ENCODE results near the gene ADCY3. TPM values are rescaled to one million over a fixed set of nuclear protein-coding genes. Genes with fewer than 3 reads are reported as not detected.

The ADCY3 gene
- total RNA-seq, 2 donors from 2014 or later, result 25.2 to 33.7 TPM

DNA sequence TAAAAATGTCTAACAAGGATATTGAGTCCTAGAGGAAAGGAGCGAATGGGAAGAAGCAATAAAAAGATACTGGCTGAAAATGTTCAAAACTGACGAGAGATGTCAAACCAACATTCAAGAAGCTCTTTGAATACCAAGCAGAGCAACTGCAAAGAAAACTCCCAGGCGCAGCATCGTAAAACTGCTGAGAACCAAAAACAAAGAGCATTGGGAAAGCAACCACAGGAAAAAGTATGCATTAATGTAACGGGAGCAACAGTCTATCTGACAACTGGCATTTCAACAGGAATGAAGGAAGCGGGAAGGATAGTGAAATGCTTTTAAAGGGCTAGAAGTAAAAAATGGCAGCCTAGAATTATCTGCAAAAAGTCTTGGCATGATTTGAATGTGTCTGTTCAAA is 53.1 kb downstream of the ADCY3 start:
- Histone ChIP-seq H3K36me3 (no peaks in the 10 kb centered on the region), H3K9ac (ENCODE audit: low read depth in 2 of 2, low read length in 2 of 2) (no peak overlapping the region), H3K27ac (no peak overlapping the region), H3K27me3 (no peaks in the 10 kb centered on the region), H3K9me3 (no peaks in the 10 kb centered on the region), H3K4me3 (no peak overlapping the region), H3K4me1 (no peaks in the 10 kb centered on the region)
- no peak for TF ChIP-seq CTCF (IDR thresholded peaks at IDR 0.05)
- intact Hi-C loops (cut with DNase I), result no loop called here
- DNase-seq, result no peak

DNA sequence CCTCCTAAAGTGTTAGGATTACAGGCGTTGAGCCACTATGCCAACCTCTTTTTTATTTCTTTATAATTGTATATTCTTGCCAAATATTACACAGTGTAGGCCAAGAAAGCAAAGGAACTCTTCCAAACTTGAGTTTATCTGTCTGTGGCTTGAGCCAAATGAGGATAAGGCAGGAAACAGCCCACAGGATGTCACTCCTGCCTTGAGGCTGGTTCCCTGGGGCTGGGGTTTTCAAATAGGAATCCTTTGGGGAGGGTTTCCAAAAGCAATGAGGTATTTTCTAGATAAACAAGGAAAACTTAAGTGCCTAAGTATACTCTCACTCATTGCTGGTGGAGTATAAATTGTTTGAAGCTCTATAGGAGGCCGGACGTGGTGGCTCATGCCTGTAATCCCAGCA is 56.4 kb downstream of the ADCY3 start:
- Histone ChIP-seq H3K4me3 (no peak overlapping the region), H3K27me3 (no peaks in the 10 kb centered on the region), H3K9me3 (no peaks in the 10 kb centered on the region), H3K9ac (ENCODE audit: low read depth in 2 of 2, low read length in 2 of 2) (no peak overlapping the region), H3K4me1 (no peaks in the 10 kb centered on the region), H3K27ac (no peak overlapping the region), H3K36me3 (no peaks in the 10 kb centered on the region)
- no peak for DNase-seq
- TF ChIP-seq CTCF (IDR thresholded peaks at IDR 0.05), result no peak
- intact Hi-C loops (cut with DNase I), result no loop called here

- Histone ChIP-seq H3K4me1 (no peaks in the 10 kb centered on the region), H3K27me3 (no peaks in the 10 kb centered on the region), H3K9me3 (no peaks in the 10 kb centered on the region), H3K4me3 (no peak overlapping the region), H3K9ac (ENCODE audit: low read depth in 2 of 2, low read length in 2 of 2) (no peak overlapping the region), H3K36me3 (no peaks in the 10 kb centered on the region), H3K27ac (no peak overlapping the region)
- intact Hi-C loops (cut with DNase I), result no loop called here
- no peak for DNase-seq
- no peak for TF ChIP-seq CTCF (IDR thresholded peaks at IDR 0.05)
These were observed 58.5 kb downstream of the ADCY3 start for GRCh38 chr2:24861500-24861899.

DNA sequence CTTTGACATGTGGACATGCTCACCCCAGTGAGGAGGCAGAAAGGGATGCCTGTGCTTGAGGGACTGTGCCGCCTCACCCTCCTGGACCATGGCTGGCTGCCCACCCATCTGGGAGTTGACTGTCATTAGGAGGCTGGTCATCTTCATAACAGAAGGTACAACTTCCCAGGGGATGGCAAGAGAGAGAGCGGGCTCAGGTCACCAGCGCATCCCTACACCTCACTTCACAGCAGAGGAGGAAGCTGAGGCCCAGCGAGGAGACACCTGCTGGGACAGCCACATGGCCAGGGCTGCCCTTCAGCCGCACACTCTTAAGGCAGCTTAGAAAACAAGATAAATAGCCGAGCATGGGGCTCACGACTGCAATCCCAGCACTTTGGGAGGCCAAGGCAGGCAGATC is 59.4 kb downstream of the ADCY3 start:
- H3K4me3 ChIP-seq, result no peak overlapping the region
- H3K27ac ChIP-seq, result no peak overlapping the region
- H3K9me3 ChIP-seq, result no peaks in the 10 kb centered on the region
- intact Hi-C loops (cut with DNase I), result no loop called here
- H3K27me3 ChIP-seq, result no peaks in the 10 kb centered on the region
- no peak for TF ChIP-seq CTCF (IDR thresholded peaks at IDR 0.05)
- no peak overlapping the region for H3K9ac ChIP-seq (ENCODE audit: low read depth in 2 of 2, low read length in 2 of 2)
- H3K4me1 ChIP-seq, result no peaks in the 10 kb centered on the region
- H3K36me3 ChIP-seq, result no peaks in the 10 kb centered on the region
- DNase-seq, result no peak

GRCh38 chr2:24859968-24860600 is 60.0 kb downstream of the ADCY3 start:
- no peak for TF ChIP-seq CTCF (IDR thresholded peaks at IDR 0.05)
- Histone ChIP-seq H3K27me3 (no peaks in the 10 kb centered on the region), H3K27ac (no peak overlapping the region), H3K4me3 (no peak overlapping the region), H3K9me3 (no peaks in the 10 kb centered on the region), H3K36me3 (no peaks in the 10 kb centered on the region), H3K4me1 (no peaks in the 10 kb centered on the region), H3K9ac (ENCODE audit: low read depth in 2 of 2, low read length in 2 of 2) (no peak overlapping the region)
- DNase-seq, result no peak
- intact Hi-C loops (cut with DNase I), result no loop called here
